Measurements from ENCODE around the gene SLC22A23.

The SLC22A23 gene

GRCh38 chr6:3421791-3422434 lies 34.9 kb downstream of the SLC22A23 start:
- no peak for DNase-seq

- DNase-seq: no peak
Observed at GRCh38 chr6:3421143-3421542, 35.7 kb downstream of the SLC22A23 start.

GRCh38 chr6:3419624-3420272 lies 37.1 kb downstream of the SLC22A23 start:
- no peak for DNase-seq

GRCh38 chr6:3418496-3419060 lies 38.3 kb downstream of the SLC22A23 start:
- DNase-seq: no peak

GRCh38 chr6:3417473-3417872 lies 39.4 kb downstream of the SLC22A23 start:
- no peak for DNase-seq

GRCh38 chr6:3415490-3415889 lies 41.4 kb downstream of the SLC22A23 start:
- no peak for DNase-seq

- no peak for DNase-seq
Observed at GRCh38 chr6:3415082-3415453, 41.8 kb downstream of the SLC22A23 start.

GRCh38 chr6:3414327-3415081 lies 42.3 kb downstream of the SLC22A23 start:
- DNase-seq: no peak

GRCh38 chr6:3413592-3413991 lies 43.3 kb downstream of the SLC22A23 start:
- DNase-seq: no peak

- no peak for DNase-seq
Observed at GRCh38 chr6:3412779-3413500, 43.9 kb downstream of the SLC22A23 start.

GRCh38 chr6:3411967-3412778 lies 44.7 kb downstream of the SLC22A23 start:
- DNase-seq: no peak

- DNase-seq: peak; percentile 64
Observed at GRCh38 chr6:3410385-3411360, 46.2 kb downstream of the SLC22A23 start.

- no peak for DNase-seq
Observed at GRCh38 chr6:3409699-3410384, 47.0 kb downstream of the SLC22A23 start.

GRCh38 chr6:3408665-3409064 lies 48.2 kb downstream of the SLC22A23 start:
- DNase-seq: no peak

GRCh38 chr6:3407840-3408239 lies 49.0 kb downstream of the SLC22A23 start:
- no peak for DNase-seq

GRCh38 chr6:3406891-3407809 lies 49.7 kb downstream of the SLC22A23 start:
- DNase-seq: no peak

GRCh38 chr6:3406362-3406821 lies 50.5 kb downstream of the SLC22A23 start:
- DNase-seq: no peak

- DNase-seq: no peak
Observed at GRCh38 chr6:3405679-3406078, 51.2 kb downstream of the SLC22A23 start.

GRCh38 chr6:3405182-3405518 lies 51.7 kb downstream of the SLC22A23 start:
- no peak for DNase-seq
